ENCODE results near the gene ZNF322.

Gene ZNF322

GRCh38 chr6:26592649-26593048 is 66.9 kb downstream of the ZNF322 start:
- no peak for DNase-seq (ENCODE audit: low read depth in 2 of 2)

GRCh38 chr6:26588965-26589364 is 70.6 kb downstream of the ZNF322 start:
- no peak for DNase-seq (ENCODE audit: low read depth in 2 of 2)
